ENCODE results near the gene DCP1B.

DCP1B gene

DNA sequence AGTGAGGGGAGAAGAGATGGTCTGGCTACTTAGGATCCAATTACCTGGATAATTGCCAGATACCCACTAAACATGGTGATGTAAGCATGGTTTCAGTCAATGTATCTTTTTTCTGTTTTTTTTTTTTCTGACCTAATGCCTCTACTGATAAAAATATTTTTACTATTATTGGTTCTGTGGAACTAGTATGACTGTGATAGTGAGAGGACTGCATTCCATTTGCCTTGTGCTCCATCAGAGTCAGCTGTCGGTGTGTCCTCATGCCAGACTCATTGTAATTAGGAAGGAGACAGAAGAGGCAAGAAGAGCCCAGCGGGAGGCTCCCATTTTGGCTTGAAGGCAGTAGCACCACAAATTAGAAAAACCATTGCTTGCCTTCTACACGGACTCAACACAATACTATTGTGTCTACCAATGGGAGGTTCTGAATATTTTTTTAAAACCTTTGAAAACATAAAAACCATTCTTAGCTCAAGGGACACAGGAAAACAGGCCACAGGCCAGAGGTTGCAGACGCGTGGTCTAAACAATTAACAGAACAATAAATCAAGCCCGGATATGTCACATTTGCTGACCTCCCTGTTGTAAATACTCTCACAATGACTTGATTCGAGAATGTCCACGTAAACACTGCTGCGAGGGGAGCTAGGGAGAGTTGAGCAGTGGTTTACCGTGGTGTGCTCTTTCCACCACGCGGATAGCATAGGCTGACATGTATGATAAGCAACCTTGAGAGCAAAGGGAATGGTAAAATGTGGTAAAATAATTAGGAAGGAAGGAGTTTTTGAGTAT lies 13.5 kb upstream of the DCP1B start:
- DNase-seq (ENCODE audit: low read depth in 2 of 2) = no peak

- DNase-seq (ENCODE audit: low read depth in 2 of 2) = no peak
Observed at GRCh38 chr12:2016862-2017545, 12.7 kb upstream of the DCP1B start.

GRCh38 chr12:2014231-2014630 lies 10.0 kb upstream of the DCP1B start:
- DNase-seq (ENCODE audit: low read depth in 2 of 2) = no peak

- no peak for DNase-seq (ENCODE audit: low read depth in 2 of 2)
Observed at GRCh38 chr12:2013527-2014223, 9.4 kb upstream of the DCP1B start.

DNA sequence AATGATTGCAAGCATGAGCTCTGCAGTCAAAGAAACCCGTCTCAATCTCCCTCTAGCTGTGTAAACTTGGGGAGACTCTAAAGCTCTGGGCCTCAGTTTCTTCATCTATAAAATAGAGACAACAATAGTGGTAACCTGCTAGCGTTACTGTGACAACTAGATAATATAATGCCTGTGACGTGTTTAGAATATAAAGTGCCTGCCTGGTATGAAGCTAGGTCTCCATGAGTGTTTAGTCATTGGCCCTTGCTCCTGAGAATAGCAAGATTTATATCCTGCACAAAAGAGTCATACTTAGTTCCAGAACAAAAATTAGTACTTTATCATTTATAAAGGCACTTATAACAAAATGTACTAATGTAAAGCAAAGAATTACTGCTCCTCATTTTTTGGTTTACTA lies 8.8 kb upstream of the DCP1B start:
- DNase-seq (ENCODE audit: low read depth in 2 of 2) = no peak

GRCh38 chr12:2011643-2012607 lies 7.7 kb upstream of the DCP1B start:
- no peak for DNase-seq (ENCODE audit: low read depth in 2 of 2)

DNA sequence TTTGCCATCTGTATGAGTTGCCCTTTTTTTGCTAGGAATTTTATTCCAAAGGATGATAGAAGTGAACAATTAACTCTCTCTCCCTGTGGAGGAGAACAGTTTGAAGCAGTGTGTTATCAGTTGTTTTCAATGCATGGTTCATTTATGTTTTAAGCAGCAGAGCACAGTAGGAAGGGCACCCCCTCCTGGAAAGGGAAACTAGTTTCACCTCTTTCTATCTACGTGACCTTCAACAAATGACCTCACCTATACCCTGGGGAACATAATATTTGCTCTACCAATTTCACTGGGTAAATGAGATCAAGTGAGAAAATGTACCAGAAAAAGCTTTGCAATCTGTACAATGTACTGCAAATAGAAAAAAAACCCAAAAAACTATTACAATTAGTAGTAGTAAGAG lies 5.4 kb upstream of the DCP1B start:
- no peak for DNase-seq (ENCODE audit: low read depth in 2 of 2)

GRCh38 chr12:2008677-2009076 lies 4.4 kb upstream of the DCP1B start:
- no peak for DNase-seq (ENCODE audit: low read depth in 2 of 2)

GRCh38 chr12:2003676-2004112 lies 563 bp downstream of the DCP1B start:
- no peak for DNase-seq (ENCODE audit: low read depth in 2 of 2)

- DNase-seq (ENCODE audit: low read depth in 2 of 2) = no peak
Observed at GRCh38 chr12:1995205-1995896, 8.9 kb downstream of the DCP1B start.

DNA sequence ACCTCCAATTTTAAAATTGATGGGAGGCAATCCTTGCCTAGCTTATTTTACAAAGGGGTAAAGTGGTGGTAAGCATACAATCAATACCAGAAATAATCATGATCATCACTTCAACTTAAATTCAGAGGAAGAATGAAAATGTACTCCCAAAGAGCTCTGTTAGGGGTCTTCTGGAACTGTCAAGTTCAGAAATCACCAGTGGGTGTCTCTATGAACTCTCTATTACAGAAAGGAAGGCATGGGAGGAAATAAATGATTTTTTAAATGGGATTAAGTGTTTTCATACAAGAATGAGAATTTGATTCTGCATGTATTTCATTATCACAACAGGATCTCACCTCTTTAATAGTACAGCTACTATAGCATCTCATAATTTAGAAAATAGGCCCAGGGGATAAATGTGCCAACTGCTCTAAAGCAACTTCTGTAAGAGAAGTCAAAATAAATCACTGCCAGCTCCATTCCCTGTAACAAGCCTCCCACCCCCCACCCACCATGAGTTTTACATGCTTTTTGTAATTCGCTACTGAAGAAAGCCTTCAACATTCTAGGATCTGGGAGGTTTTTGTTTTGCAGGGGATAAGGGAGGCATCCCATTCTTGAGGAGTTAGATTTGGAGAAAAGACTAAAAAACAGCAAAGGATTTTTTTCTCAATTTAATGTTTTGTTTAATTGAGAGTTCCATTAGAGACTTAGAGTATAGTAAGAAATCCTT lies 9.7 kb downstream of the DCP1B start:
- no peak for DNase-seq (ENCODE audit: low read depth in 2 of 2)

GRCh38 chr12:1993871-1994371 lies 10.3 kb downstream of the DCP1B start:
- no peak for DNase-seq (ENCODE audit: low read depth in 2 of 2)

DNA sequence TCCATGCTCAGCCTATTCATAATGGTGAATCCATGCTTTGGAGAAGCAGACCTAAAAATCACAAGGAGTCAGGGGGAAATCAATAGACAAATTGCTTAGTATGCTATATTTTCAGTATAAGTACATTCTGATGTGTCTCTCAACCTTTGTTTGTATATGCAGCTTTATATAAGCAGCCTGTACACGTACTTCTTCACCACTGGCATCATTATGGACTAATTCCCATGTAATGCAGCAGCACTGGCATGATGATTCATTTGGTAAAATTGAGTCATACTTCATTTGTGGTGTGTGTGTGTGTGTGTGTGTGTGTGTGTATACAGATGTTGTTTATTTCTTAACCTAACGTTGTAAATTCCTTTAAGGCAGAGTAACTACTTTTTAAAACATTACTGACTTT lies 10.9 kb downstream of the DCP1B start:
- DNase-seq (ENCODE audit: low read depth in 2 of 2) = no peak

DNA sequence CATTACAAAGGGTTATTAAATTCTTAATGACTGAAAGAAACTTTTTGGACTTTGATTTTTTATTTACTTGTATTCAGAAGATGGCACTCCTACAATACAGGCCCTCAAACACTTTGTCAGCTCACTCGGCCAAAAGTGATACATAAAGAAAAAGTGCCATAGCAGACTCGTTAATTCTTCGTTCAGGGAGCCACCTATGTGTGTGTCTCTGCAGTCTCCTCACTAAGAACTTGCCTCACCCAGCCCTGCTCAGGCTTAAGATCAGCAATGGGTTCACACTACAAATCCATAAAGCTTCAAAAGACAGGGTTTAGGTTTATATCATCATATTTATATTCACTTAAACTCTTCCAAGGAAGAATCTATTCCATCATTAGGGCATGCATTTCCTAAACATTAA lies 11.5 kb downstream of the DCP1B start:
- no peak for DNase-seq (ENCODE audit: low read depth in 2 of 2)

DNA sequence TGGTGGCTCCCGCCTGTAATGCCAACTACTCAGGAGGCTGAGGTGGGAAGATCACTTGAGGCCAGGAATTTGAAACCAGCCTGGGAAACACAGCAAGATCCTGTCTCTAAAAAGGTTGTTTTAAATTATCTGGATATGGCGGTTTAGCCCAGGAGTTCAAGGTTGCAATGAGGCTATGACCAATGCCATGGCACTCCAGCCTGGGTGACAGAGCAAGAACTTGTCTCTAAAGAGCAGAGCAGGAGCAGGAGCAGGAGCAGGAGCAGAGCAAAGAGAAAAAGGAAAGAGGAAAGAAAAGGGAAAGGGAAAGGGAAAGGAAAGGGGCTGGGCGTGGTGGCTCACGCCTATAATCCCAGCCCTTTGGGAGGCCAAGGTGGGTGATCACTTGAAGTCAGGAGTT lies 15.1 kb downstream of the DCP1B start:
- DNase-seq (ENCODE audit: low read depth in 2 of 2) = no peak

DNA sequence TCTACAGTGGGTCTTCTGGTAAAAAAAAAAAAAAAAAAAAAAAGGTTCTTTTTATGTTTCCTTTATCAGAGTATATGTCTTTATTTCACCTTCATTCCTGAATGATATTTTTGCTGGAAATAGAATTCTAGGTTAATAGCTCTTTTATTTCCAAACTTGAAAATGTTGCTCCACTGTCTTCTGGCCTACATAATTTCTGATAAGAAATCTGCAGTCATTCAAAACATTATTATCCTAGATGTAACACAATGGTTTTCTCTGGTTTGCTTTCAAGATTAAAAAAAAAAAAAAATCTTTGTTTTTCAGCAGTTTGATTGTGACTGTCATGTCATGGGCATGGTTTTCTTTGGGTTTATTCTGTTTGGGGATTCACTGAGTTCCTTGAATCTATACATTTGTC lies 19.5 kb downstream of the DCP1B start:
- no peak for DNase-seq (ENCODE audit: low read depth in 2 of 2)

DNA sequence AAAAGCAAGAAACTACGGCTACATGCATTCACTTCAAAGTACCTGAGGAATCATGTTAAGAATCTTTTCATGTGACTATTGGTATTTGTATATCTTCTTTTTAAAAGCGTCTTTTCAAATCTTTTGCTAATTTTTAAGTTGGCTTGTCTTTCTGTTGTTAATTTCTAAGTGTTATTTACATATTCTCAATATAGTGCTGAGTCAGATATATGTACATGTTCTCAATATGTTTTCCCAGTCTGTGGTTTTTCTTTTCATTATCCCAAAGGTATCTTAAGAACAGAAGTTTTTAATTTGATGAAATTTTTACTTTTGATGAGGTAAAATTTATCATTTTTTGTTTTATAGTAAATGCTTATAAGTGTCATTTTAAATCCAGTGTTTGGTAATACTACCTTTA lies 24.0 kb downstream of the DCP1B start:
- DNase-seq (ENCODE audit: low read depth in 2 of 2) = no peak

DNA sequence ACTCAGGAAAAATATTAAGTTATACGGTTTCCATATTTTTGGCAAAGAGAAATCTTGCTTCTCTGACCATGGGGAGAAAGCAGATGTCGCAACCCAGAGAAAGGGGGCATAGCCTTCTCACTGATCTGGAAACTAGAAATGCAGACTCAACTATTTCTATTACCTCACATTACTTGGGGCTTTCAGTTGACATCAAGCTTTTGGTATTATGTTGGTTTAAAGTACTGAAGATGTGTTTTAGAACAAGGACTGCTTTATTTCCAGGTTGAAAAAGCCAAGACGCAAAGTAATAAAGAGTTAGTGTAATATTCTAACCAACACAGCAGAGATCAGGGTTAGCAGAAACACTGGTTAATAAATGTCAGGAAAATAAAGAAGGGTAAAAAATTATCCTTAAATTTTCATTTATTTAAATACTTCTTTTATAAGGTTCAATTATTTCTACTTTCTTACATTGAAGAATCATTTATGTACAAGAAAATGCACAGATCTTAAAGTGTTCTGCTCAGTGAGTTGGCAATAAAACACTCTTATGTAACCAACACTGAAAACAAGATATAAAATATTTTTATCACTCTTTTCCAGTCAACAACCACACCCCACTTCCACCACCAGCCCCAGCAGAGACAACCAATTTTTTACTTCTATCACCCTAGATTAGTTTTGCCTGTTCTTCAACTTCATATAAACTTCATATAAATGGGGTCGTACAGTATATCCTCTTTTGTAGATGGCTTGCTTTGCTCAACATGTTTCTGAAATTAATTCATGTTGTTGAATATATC lies 26.0 kb downstream of the DCP1B start:
- no peak for DNase-seq (ENCODE audit: low read depth in 2 of 2)

DNA sequence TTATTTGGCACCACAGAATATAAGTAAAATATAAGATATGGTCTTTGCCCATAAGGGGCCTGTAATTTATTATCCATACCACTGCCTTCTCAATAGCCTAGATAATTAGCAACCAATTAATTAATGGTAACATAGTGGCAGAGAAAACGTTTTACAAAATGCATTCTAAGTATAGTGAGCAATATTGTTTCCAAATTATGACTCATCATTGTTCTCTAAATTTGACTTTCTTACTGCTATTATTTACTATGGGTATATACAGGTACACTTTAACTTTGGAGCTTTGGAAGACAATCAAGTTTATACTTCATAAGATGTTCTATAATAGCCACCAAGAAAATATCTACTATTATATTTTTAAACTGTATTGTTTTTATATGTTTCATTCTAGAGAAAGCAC lies 26.7 kb downstream of the DCP1B start:
- no peak for DNase-seq (ENCODE audit: low read depth in 2 of 2)

All from stimulated activated CD4-positive, alpha-beta T cell treated with anti-CD3 and anti-CD28 coated beads, Interleukin-1b, Interleukin-23, amount 100 ng/mL, for 4 hours (primary cell).